KMS-11 (cell line): ENCODE measurements around the gene DLGAP1.

ENCODE experiments used
- H2AFZ ChIP-seq: fragments of 200-600 bp; sonication (generic); 2 replicates; pipeline ENCODE4 v1.6.1; 2016; ENCODE audit warnings: antibody characterized with exemption, mixed run types, low read depth
- H3K27ac ChIP-seq: fragments of 200-600 bp; sonication (generic); 2 replicates; pipeline ENCODE4 v1.6.1; 2016; ENCODE audit warnings: mild to moderate bottlenecking, mixed run types
- H3K27me3 ChIP-seq: fragments of 200-600 bp; sonication (generic); 2 replicates; pipeline ENCODE4 v1.6.1; 2017; ENCODE audit warnings: mild to moderate bottlenecking, low read depth, mixed run types, moderate library complexity; ENCODE audit not compliant: insufficient read depth
- H3K36me3 ChIP-seq: fragments of 200-600 bp; sonication (generic); 2 replicates; pipeline ENCODE4 v1.6.1; 2017; ENCODE audit warnings: mild to moderate bottlenecking, mixed run types; ENCODE audit not compliant: insufficient read depth
- H3K4me1 ChIP-seq: fragments of 200-600 bp; sonication (generic); 2 replicates; pipeline ENCODE4 v1.6.1; 2016; ENCODE audit warnings: mild to moderate bottlenecking, low read depth, mixed run types; ENCODE audit not compliant: poor library complexity, severe bottlenecking
- H3K4me2 ChIP-seq: fragments of 200-600 bp; sonication (generic); 2 replicates; pipeline ENCODE4 v1.7.0; 2016; ENCODE audit warnings: mild to moderate bottlenecking, mixed run types
- H3K4me3 ChIP-seq: fragments of 200-600 bp; sonication (generic); IDR thresholded peaks from 2 replicates; pipeline ENCODE4 v1.6.1; 2017; ENCODE audit warnings: low read depth, low read length, mixed read lengths; ENCODE audit not compliant: insufficient read depth
- H3K79me2 ChIP-seq: fragments of 200-600 bp; sonication (generic); 2 replicates; pipeline ENCODE4 v1.6.1; 2016; ENCODE audit warnings: low read depth, mixed run types; ENCODE audit not compliant: insufficient read depth
- H3K9ac ChIP-seq: fragments of 200-600 bp; sonication (generic); 2 replicates; pipeline ENCODE4 v1.6.1; 2016; ENCODE audit warnings: mild to moderate bottlenecking, mixed run types
- H4K20me1 ChIP-seq: fragments of 200-600 bp; sonication (generic); 2 replicates; pipeline ENCODE4 v1.6.1; 2016; ENCODE audit warnings: mild to moderate bottlenecking, mixed run types; ENCODE audit not compliant: insufficient read depth
- CTCF ChIP-seq: fragments of 200-600 bp; sonication (generic); conservative IDR thresholded peaks from 2 replicates; pipeline ENCODE4 v1.6.1; 2017; ENCODE audit warnings: low read depth, mild to moderate bottlenecking, antibody characterized with exemption, low read length, moderate library complexity, mixed read lengths

The DLGAP1 gene

GRCh38 chr18:3616744-3617143 lies 838.4 kb downstream of the DLGAP1 start:
- H3K27me3 ChIP-seq = no peaks in the 10 kb centered on the region
- H3K79me2 ChIP-seq = no peaks in the 10 kb centered on the region
- TF ChIP-seq CTCF = no peak
- no peaks in the 10 kb centered on the region for H3K4me1 ChIP-seq
- no peak overlapping the region for H3K4me2 ChIP-seq
- no peak overlapping the region for H3K9ac ChIP-seq
- no peaks in the 10 kb centered on the region for H4K20me1 ChIP-seq
- no peaks in the 10 kb centered on the region for H3K36me3 ChIP-seq
- H3K27ac ChIP-seq = no peak overlapping the region
- no peak overlapping the region for H3K4me3 ChIP-seq
- no peak overlapping the region for H2AFZ ChIP-seq

- no peak overlapping the region for H2AFZ ChIP-seq
- H3K9ac ChIP-seq = no peak overlapping the region
- no peak overlapping the region for H3K27ac ChIP-seq
- no peaks in the 10 kb centered on the region for H3K4me1 ChIP-seq
- no peak for TF ChIP-seq CTCF
- no peaks in the 10 kb centered on the region for H3K79me2 ChIP-seq
- no peak overlapping the region for H3K4me2 ChIP-seq
- no peaks in the 10 kb centered on the region for H4K20me1 ChIP-seq
- no peaks in the 10 kb centered on the region for H3K27me3 ChIP-seq
- H3K36me3 ChIP-seq = no peaks in the 10 kb centered on the region
- H3K4me3 ChIP-seq = no peak overlapping the region
Measured at GRCh38 chr18:3616142-3616541, 839.0 kb downstream of the DLGAP1 start.

GRCh38 chr18:3615374-3615985 lies 839.6 kb downstream of the DLGAP1 start:
- no peaks in the 10 kb centered on the region for H3K4me1 ChIP-seq
- no peak overlapping the region for H3K4me2 ChIP-seq
- no peaks in the 10 kb centered on the region for H4K20me1 ChIP-seq
- TF ChIP-seq CTCF = no peak
- no peaks in the 10 kb centered on the region for H3K79me2 ChIP-seq
- H3K4me3 ChIP-seq = no peak overlapping the region
- no peak overlapping the region for H3K9ac ChIP-seq
- no peak overlapping the region for H3K27ac ChIP-seq
- H2AFZ ChIP-seq = no peak overlapping the region
- H3K36me3 ChIP-seq = no peaks in the 10 kb centered on the region
- H3K27me3 ChIP-seq = no peaks in the 10 kb centered on the region

- Histone ChIP-seq H3K27ac (no peak overlapping the region), H3K4me3 (no peak overlapping the region), H3K27me3 (no peaks in the 10 kb centered on the region), H3K4me1 (no peaks in the 10 kb centered on the region), H2AFZ (no peak overlapping the region), H3K9ac (no peak overlapping the region), H4K20me1 (no peaks in the 10 kb centered on the region), H3K4me2 (no peak overlapping the region), H3K36me3 (no peaks in the 10 kb centered on the region), H3K79me2 (no peaks in the 10 kb centered on the region)
- no peak for TF ChIP-seq CTCF
Measured at GRCh38 chr18:3612315-3612714, 842.8 kb downstream of the DLGAP1 start.
